GM19035 (cell line): ENCODE results near the gene SORL1.

Experiments
- ATAC-seq: cut with Tn5 transposase; IDR thresholded peaks from one replicate; pipeline ENCODE4 v1.9.1; 2021; ENCODE audit not compliant: unreplicated experiment

Gene SORL1

GRCh38 chr11:121534131-121535093 is 82.3 kb downstream of the SORL1 start:
- ATAC-seq, result no peak

GRCh38 chr11:121535129-121535796 is 83.1 kb downstream of the SORL1 start:
- no peak for ATAC-seq

- ATAC-seq, result no peak
Observed at GRCh38 chr11:121536126-121536525, 84.0 kb downstream of the SORL1 start.

- peak; percentile 76 for ATAC-seq
Observed at GRCh38 chr11:121538054-121538453, 85.9 kb downstream of the SORL1 start.

- no peak for ATAC-seq
Observed at GRCh38 chr11:121539000-121539399, 86.9 kb downstream of the SORL1 start.

- ATAC-seq, result no peak
Observed at GRCh38 chr11:121540627-121541026, 88.5 kb downstream of the SORL1 start.

GRCh38 chr11:121543836-121544380 is 91.8 kb downstream of the SORL1 start:
- ATAC-seq, result no peak

- no peak for ATAC-seq
Observed at GRCh38 chr11:121544956-121545355, 92.8 kb downstream of the SORL1 start.

GRCh38 chr11:121547574-121547973 is 95.5 kb downstream of the SORL1 start:
- ATAC-seq, result no peak

- ATAC-seq, result no peak
Observed at GRCh38 chr11:121550247-121551030, 98.3 kb downstream of the SORL1 start.

GRCh38 chr11:121551463-121551862 is 99.3 kb downstream of the SORL1 start:
- ATAC-seq, result no peak

GRCh38 chr11:121552154-121552553 is 100.0 kb downstream of the SORL1 start:
- ATAC-seq, result no peak

- ATAC-seq, result no peak
Observed at GRCh38 chr11:121552644-121553043, 100.5 kb downstream of the SORL1 start.

GRCh38 chr11:121553389-121553788 is 101.3 kb downstream of the SORL1 start:
- no peak for ATAC-seq

GRCh38 chr11:121553806-121554205 is 101.7 kb downstream of the SORL1 start:
- ATAC-seq, result no peak

- no peak for ATAC-seq
Observed at GRCh38 chr11:121554552-121554951, 102.4 kb downstream of the SORL1 start.

GRCh38 chr11:121555121-121555520 is 103.0 kb downstream of the SORL1 start:
- no peak for ATAC-seq

GRCh38 chr11:121556937-121557336 is 104.8 kb downstream of the SORL1 start:
- ATAC-seq, result no peak

- peak; percentile 81 for ATAC-seq
Observed at GRCh38 chr11:121557348-121557747, 105.2 kb downstream of the SORL1 start.

GRCh38 chr11:121559606-121560200 is 107.6 kb downstream of the SORL1 start:
- ATAC-seq, result no peak

- ATAC-seq, result no peak
Observed at GRCh38 chr11:121560236-121560635, 108.1 kb downstream of the SORL1 start.
